ENCODE data around the gene CD81.

The CD81 gene

GRCh38 chr11:2404735-2405196 is 27.7 kb downstream of the CD81 start:
- no peak for DNase-seq (ENCODE audit: low read depth, low spot score)

- DNase-seq (ENCODE audit: low read depth, low spot score): no peak
Measured at GRCh38 chr11:2406451-2406850, 29.3 kb downstream of the CD81 start.

GRCh38 chr11:2406878-2407410 is 29.8 kb downstream of the CD81 start:
- DNase-seq (ENCODE audit: low read depth, low spot score): no peak

DNA sequence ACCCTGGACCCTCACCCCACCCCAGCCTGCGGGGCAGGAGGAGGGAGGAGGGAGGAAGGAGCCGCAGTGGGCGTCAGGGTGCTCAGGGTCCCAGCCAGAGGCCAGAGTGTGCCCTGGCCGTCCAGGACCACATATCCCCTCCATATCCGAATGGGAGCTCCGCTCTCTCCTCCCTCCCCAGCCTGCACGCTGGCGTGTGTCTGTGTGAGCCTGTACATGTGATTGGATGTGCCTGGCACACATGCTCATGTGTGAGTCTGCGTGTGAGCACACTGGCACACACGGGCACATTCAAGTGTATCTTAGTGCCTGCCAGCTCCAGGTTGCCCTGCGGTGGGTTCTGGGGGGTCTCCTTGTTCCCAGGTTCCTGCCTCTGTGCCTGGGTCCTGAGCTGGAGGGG is 31.6 kb downstream of the CD81 start:
- no peak for DNase-seq (ENCODE audit: low read depth, low spot score)

GRCh38 chr11:2409126-2409525 is 32.0 kb downstream of the CD81 start:
- no peak for DNase-seq (ENCODE audit: low read depth, low spot score)

- no peak for DNase-seq (ENCODE audit: low read depth, low spot score)
Measured at GRCh38 chr11:2409611-2410468, 32.7 kb downstream of the CD81 start.

- DNase-seq (ENCODE audit: low read depth, low spot score): no peak
Measured at GRCh38 chr11:2410616-2411015, 33.5 kb downstream of the CD81 start.

GRCh38 chr11:2411446-2412305 is 34.6 kb downstream of the CD81 start:
- DNase-seq (ENCODE audit: low read depth, low spot score): no peak

DNA sequence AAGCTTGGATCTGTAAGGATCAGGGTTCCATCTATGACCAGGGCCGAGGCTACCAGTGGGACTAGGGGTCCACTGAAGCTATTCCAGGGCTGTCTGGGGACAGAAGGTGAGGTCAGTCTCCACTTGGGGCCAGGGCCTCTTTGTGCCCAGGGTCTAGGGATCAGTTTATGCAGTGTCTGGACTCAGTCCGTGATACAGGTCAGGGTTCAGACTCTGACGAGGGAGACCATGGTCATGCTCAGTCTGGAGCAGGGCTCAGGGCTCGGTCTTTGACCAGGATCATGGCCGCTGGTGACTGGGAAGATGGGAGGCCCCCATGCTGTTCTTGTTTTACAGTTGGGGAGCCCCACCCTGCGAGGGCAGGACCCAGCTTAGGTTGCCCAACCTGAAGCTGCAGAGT is 35.2 kb downstream of the CD81 start:
- DNase-seq (ENCODE audit: low read depth, low spot score): no peak

DNA sequence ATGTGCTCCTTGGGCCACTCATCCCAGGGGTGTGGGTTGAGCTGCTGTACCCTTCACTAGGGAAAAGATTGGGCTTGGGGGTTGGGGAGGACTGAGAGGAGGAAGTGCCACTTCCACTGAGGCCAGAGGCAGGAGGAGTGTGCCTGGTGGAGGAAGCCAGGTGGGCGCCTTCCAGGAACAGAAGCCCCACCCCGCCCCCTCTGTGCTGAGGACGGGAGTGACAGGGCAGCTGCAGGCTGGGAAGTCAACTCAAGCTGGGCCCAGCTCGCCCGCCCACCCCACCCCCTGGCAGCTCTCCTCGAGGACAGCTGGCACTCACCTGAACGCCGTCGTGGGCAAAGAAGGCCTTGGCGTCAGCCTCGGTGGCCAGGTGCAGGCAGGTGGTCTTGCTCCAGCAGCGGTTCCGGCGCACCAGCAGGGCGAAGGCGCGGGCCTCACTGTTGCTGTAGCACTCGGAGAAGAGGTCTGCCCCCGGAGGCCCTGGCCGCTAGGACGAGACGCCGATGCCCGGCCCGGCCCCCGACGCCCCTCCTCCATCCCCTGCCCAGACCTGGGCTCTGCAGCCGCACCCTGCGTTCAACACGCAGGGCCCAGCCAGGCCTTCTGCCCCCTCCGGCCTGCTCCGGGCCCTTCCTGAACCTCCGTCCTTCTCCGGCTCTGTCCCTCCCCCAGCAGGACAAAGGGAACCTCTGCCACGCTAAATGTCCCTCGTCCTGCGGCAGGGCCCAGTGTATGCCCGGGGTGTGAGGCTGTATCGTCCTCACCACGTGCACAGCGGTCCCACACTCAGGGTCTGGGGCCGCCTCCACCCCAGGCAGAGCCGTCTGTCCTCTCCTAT is 36.9 kb downstream of the CD81 start:
- DNase-seq (ENCODE audit: low read depth, low spot score): no peak

DNA sequence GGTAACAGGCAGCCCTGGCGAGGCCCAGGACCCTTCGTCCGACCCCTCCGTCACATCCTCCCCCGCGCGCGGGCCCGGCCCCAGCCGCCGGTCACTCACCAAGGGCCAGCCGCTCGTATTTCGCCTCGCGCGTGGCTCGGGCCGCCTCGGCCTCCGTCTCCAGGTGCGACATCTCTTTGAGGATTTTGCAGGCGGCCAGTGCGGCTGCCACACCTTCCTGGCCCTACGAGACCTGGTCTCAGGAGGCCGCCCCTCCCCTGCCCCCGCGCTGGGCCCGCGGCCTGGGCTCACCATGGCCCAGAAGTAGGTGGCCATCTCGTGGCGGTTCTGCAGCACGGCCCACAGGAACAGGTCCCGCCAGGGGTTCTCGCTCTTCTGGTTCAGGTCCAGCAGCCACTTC is 37.5 kb downstream of the CD81 start:
- no peak for DNase-seq (ENCODE audit: low read depth, low spot score)

DNA sequence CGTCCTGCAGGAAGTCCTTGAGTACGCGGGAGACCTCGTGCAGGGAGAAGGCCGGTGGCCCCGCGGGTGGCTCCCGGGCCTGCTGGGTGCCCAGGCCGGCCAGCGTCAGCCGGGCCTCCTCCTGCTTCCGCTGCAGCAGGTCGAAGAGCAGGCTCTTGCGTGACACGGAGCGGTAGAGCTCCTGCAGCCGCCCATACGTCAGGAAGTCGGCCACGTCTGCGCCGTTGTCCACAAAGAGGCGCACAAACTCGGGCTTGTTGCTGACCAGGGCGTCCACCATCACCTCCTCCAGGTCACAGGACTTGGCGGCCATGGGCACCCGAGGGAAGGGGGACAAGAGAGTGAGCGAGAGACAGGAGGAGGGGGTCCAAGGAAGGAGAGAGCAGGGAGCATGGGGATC is 38.1 kb downstream of the CD81 start:
- DNase-seq (ENCODE audit: low read depth, low spot score): no peak

- DNase-seq (ENCODE audit: low read depth, low spot score): no peak
Measured at GRCh38 chr11:2415601-2416380, 38.7 kb downstream of the CD81 start.

GRCh38 chr11:2416765-2417164 is 39.7 kb downstream of the CD81 start:
- no peak for DNase-seq (ENCODE audit: low read depth, low spot score)

DNA sequence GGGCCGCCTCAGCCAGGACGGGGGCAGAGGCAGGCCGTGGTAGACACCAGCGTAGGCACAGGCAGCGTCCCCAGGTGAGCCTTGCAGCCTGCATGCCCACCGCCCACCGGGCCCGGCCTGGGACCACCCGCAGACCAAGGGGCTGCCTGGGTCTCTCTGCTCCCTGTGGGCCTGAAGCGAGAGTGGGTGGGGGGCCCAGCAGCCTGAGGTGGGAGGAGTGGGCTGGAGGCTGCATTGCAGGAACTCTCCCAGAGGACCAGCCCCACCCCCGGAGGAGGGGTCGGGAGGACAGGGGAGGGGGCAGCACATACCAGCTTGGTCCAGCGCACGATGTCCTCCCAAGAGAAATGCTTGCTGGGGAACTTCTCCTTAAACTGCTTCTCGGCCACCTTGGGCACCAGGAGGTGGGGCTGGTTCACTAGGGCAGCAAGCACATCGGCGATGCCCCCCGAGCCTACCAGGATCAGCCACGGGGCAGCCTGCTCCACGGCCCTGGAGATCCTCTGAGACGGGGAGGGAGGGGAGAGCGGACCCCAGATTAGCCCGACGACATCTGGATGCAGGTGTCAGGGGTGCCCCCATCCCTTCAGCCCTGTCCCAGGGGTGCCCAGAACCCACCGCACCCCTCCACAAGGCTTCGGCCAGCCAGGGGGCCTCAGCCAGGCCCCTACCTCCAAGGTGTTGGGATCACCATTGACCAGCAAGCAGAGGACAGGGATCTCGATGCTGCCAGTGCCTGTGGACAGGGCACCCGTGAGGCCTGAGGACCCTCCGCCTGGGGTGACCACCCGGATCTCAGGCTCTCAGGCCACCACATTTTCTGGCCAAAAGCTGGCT is 41.0 kb downstream of the CD81 start:
- no peak for DNase-seq (ENCODE audit: low read depth, low spot score)

DNA sequence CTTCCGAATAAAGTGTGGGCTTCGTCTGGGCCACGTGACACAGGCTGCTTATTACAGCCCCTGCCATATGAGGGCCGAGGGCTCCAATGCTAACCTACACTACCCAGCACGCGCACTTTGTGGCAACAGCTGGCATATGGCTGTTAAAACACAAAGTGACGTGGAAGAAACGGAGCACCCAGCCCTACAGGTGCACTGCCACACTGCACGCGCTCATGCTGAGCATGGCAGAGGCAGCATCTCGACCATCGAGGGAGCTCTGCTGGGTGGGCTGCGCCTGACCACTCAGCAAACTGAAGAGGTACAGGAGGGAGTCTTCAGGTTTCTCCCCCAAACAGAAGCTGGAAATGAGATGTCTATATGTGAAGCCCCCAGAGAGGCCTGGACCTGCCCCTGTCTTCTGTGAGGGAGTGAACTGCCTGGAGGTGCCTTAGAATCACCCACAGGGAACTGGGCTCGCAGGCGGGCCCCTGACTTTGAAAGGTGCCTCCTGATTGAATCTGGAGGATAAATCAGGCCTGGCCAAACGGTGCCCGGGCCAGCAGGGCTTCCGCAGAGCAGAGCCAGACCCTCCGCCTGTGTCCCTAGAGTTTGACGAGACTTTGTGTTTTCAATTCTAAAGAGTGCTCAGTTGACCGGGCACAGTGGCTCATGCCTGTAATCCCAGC is 41.7 kb downstream of the CD81 start:
- DNase-seq (ENCODE audit: low read depth, low spot score): no peak

DNA sequence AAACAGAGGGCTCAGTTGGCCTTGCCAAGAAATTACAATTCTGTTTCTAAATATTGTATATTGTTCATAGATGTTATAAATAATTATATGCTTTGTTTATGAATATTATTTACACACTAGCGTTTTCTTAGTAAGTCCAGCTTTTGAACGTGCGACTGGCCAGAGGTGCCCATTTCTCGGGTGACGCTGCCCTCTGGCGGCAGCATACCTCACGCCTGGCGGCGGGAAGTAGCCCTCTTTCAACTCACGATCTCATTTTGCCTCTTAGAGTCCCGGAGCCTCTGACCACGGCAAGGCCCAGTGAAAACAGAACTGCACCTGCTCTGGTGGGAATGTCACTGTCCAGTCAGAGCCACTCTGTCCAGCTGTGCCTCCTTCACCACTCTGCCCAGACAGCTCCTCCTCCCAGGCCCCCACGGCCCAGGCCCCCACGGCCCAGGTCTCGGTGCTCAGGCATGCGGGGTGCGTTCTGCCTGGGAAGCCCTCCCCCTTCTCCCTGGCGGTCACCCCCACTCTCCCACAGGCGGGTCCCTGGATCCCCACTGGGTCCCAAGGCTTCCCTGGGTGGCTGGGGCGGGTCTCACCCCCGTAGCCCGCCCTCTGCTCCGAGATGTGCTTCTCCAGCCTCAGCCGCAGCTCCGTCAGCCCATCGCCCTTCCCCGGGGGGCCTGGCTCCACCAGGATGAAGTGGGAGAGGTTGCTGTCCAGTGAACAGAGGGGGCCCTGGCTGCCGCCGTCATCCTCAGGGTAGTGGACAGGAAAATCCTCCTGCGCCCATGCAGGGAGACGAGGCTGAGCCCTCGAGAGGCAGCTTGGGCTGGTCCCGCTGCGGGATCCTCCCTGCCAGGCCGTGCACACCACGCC is 42.8 kb downstream of the CD81 start:
- no peak for DNase-seq (ENCODE audit: low read depth, low spot score)

DNA sequence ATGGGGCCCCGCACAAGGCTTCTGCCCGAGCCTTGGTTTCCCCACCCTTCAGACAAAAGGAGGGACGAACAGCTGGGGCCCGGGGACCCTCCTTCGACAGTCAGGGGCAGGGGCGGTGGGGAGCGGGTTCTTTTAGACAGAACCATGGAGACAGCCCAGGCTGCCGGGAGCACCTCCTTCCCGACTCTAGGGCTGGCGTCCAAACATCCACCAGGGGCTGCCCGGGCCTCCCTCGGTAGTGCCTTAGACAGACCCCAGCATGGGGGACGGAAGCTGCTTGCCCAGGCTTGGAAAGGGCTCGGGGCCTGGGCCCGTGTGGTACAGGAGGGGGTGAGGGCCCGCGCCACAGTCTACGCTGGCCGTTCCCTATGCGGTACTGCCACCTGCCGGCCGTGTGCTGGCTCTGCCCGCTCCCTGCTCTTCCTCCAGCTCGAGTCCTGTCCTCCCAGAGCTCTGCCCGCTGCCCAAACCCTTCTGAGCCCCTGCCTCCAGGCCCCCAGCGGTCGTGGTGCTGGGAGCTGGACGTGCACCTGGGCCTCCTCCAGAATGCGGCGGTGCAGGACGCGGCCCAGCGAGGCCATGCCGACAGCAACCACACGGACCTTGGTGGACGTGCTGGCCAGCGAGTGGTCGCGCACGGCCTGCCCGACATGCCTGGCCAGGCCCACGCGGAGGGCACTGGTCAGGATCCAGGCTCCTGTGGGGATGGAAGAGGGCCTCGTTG is 43.6 kb downstream of the CD81 start:
- peak; percentile 52 for DNase-seq (ENCODE audit: low read depth, low spot score)

Measured in iPS DF 19.7 (cell line).